CD14-positive monocyte (primary cell): ENCODE data around the gene ZNF284. TPM values are rescaled to one million over a fixed set of nuclear protein-coding genes. Genes with fewer than 3 reads are reported as not detected.

Experiments
- DNase-seq, 3 donors: peaks; one replicate each; pipeline ENCODE4 v3.0.0-alpha.2; 2011 to 2022
- H2AFZ ChIP-seq: 2 replicates; pipeline ENCODE4 v1.6.0; 2012; ENCODE audit warnings: mild to moderate bottlenecking, low read depth, low read length, inconsistent platforms; ENCODE audit not compliant: insufficient read depth, poor library complexity, severe bottlenecking
- H3K27ac ChIP-seq, 2 donors: 1 replicate in 1 of 2; 2 replicates in 1 of 2; pipeline ENCODE4 v1.5.1; 2012 to 2013; ENCODE audit warnings: low read length in 2 of 2, control low read depth in 1 of 2, inconsistent platforms in 1 of 2, low read depth in 1 of 2, mild to moderate bottlenecking in 1 of 2
- H3K27me3 ChIP-seq, 2 donors: one replicate each; pipeline versions ENCODE4 v1.6.0 to v1.6.1; 2011 to 2013; ENCODE audit warnings: low read length in 2 of 2; ENCODE audit not compliant: control insufficient read depth in 2 of 2, insufficient read depth in 2 of 2
- H3K36me3 ChIP-seq, 2 donors: replicated peaks in 1 of 2; 1 replicate in 1 of 2; 2 replicates in 1 of 2; pipeline versions ENCODE4 v1.5.1 to v1.6.1; 2012 to 2013; ENCODE audit warnings: low read length in 2 of 2, control low read depth in 1 of 2, inconsistent platforms in 1 of 2, mild to moderate bottlenecking in 1 of 2; ENCODE audit not compliant: insufficient read depth in 2 of 2, control insufficient read depth in 1 of 2
- H3K4me1 ChIP-seq, 2 donors: 1 replicate in 1 of 2; 2 replicates in 1 of 2; pipeline versions ENCODE4 v1.5.1 to v1.6.1; 2012 to 2013; ENCODE audit warnings: low read length in 2 of 2, control low read depth in 1 of 2, inconsistent platforms in 1 of 2, mild to moderate bottlenecking in 1 of 2, moderate library complexity in 1 of 2; ENCODE audit not compliant: insufficient read depth in 2 of 2, control insufficient read depth in 1 of 2
- H3K4me2 ChIP-seq: replicated peaks from 2 replicates; pipeline ENCODE3; 2012; ENCODE audit warnings: low read length, moderate library complexity, mild to moderate bottlenecking; ENCODE audit not compliant: poor library complexity, severe bottlenecking; ENCODE audit errors: extremely low read depth
- H3K4me3 ChIP-seq, 3 experiments: fragments of 200-600 bp in 1 of 3; sonication (generic) in 1 of 3; replicated peaks in 1 of 3; 1 replicate in 2 of 3; 2 replicates in 1 of 3; pipeline ENCODE4 v1.5.1; 2011 to 2013; ENCODE audit warnings: low read length in 3 of 3, mild to moderate bottlenecking in 3 of 3, control low read depth in 2 of 3, low read depth in 2 of 3, inconsistent platforms in 1 of 3, moderate library complexity in 1 of 3
- H3K79me2 ChIP-seq: 2 replicates; pipeline ENCODE4 v1.6.0; 2012; ENCODE audit warnings: mild to moderate bottlenecking, control low read depth, inconsistent platforms, low read length, moderate library complexity; ENCODE audit not compliant: insufficient read depth
- H3K9ac ChIP-seq: 2 replicates; pipeline ENCODE4 v1.6.0; 2017; ENCODE audit warnings: low read length, mild to moderate bottlenecking; ENCODE audit not compliant: insufficient read depth, poor library complexity, severe bottlenecking
- H3K9me3 ChIP-seq, 2 donors: replicated peaks in 1 of 2; 1 replicate in 1 of 2; 2 replicates in 1 of 2; pipeline versions ENCODE4 v1.5.1 to v1.6.1; 2012 to 2013; ENCODE audit warnings: low read length in 2 of 2, control low read depth in 1 of 2; ENCODE audit not compliant: control insufficient read depth in 1 of 2, insufficient read depth in 1 of 2
- H4K20me1 ChIP-seq: 2 replicates; pipeline ENCODE4 v1.6.0; 2012; ENCODE audit warnings: mild to moderate bottlenecking, low read length, control low read depth, moderate library complexity; ENCODE audit not compliant: insufficient read depth
- H3K27ac Mint-ChIP-seq, 7 donors: one replicate each; pipeline ENCODE4 v1.8.0; 2020; ENCODE audit warnings: mild to moderate bottlenecking in 7 of 7, mixed read lengths in 7 of 7, moderate library complexity in 6 of 7, inconsistent platforms in 2 of 7
- H3K27me3 Mint-ChIP-seq, 3 donors: one replicate each; pipeline ENCODE4 v1.8.0; 2021 to 2022; ENCODE audit warnings: low read depth in 3 of 3, mild to moderate bottlenecking in 3 of 3, mixed read lengths in 3 of 3, moderate library complexity in 3 of 3, inconsistent platforms in 1 of 3
- H3K36me3 Mint-ChIP-seq, 2 donors: one replicate each; pipeline ENCODE4 v1.8.0; 2020; ENCODE audit warnings: mixed read lengths in 2 of 2, inconsistent platforms in 1 of 2, mild to moderate bottlenecking in 1 of 2
- H3K4me1 Mint-ChIP-seq: one replicate; pipeline ENCODE4 v1.8.0; 2020; ENCODE audit warnings: mild to moderate bottlenecking, mixed read lengths
- H3K4me3 Mint-ChIP-seq, 2 donors: one replicate each; pipeline ENCODE4 v1.8.0; 2020; ENCODE audit warnings: mild to moderate bottlenecking in 2 of 2, mixed read lengths in 2 of 2, moderate library complexity in 1 of 2
- H3K9me3 Mint-ChIP-seq, 7 donors: one replicate each; pipeline ENCODE4 v1.8.0; 2020 to 2022; ENCODE audit warnings: mixed read lengths in 7 of 7, mild to moderate bottlenecking in 6 of 7, moderate library complexity in 6 of 7, inconsistent platforms in 2 of 7
- whole genome bisulfite sequencing: methylation state at CpG from one replicate; pipeline ENCODE4 v1.1.5; 2013; ENCODE audit warnings: missing lambda C conversion rate; ENCODE audit not compliant: insufficient coverage; 5-methylcytosine and 5-hydroxymethylcytosine counted together
- intact Hi-C, 2 donors: fragments of 100-400 bp; cut with micrococcal nuclease; formaldehyde crosslinking; loops; one replicate each; pipeline versions ENCODE4 v1.15.0 to v1.15.1; 2023
- polyA plus RNA-seq, 3 donors: library from polyadenylated mRNA; depleted of rRNA in 1 of 3; unstranded in 2 of 3; stranded (reverse) in 1 of 3; fragments of 300-500 nt in 2 of 3; fragments of >200 nt in 1 of 3; fragmentation: Illumina TruSeq in 2 of 3; gene quantifications; 1 replicate in 2 of 3; 2 replicates in 1 of 3; pipeline ENCODE4 v1.2.3, GENCODE V29; 2012 to 2021
- TF ChIP-seq, protein P1 (sequence below): fragments of 200-600 bp; IDR thresholded peaks from one replicate; pipeline ENCODE4 v1.8.0; 2022; ENCODE audit warnings: antibody characterized with exemption, mild to moderate bottlenecking

ZNF284 gene
- polyA plus RNA-seq, 3 donors, result 0.04 to 1.3 (median 0.13) TPM

DNA sequence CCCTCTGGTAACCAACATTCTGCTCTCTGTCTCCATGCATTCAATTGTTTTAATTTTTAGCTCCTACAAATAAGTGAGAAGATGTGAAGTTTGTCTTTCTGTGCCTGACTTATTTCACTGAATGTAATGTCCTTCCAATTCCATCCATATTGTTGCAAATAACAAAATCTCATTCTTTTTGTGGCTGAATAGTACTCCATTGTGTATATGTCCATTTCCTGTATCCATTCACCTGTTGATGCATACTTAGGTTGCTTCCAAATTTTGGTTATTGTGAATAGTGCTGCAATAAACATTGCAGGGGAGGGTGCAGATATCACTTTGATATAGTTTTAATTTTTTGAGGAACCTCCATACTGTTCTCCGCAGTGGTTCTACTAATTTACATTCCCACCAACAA lies 2.5 kb upstream of the ZNF284 start:
- H3K27me3 Mint-ChIP-seq, result peaks cover 3 to 4% (median 3%) of the 10 kb centered on the region in 3 donors
- H3K4me3 ChIP-seq, result no peak overlapping the region
- DNase-seq, result no peak
- WGBS, result no CpG with 5 or more reads among the region's 1 CpG
- H3K36me3 ChIP-seq, result peaks cover 14 to 31% of the 10 kb centered on the region in 2 donors
- no peak overlapping the region for H2AFZ ChIP-seq
- H3K9me3 Mint-ChIP-seq, result peaks cover 42 to 74% (median 70%) of the 10 kb centered on the region in 7 donors
- no peaks in the 10 kb centered on the region for H3K27me3 ChIP-seq
- no peaks in the 10 kb centered on the region for H3K79me2 ChIP-seq
- no peaks in the 10 kb centered on the region for H4K20me1 ChIP-seq
- H3K4me1 Mint-ChIP-seq, result peaks cover 22% of the 10 kb centered on the region
- H3K9me3 ChIP-seq, result peaks cover 39 to 68% of the 10 kb centered on the region in 2 donors
- H3K4me1 ChIP-seq, result peaks cover 16 to 17% of the 10 kb centered on the region in 2 donors
- no peak overlapping the region for H3K4me2 ChIP-seq
- H3K36me3 Mint-ChIP-seq, result peaks cover 20 to 25% of the 10 kb centered on the region in 2 donors
- H3K27ac Mint-ChIP-seq, result no peak overlapping the region
- TF ChIP-seq, protein P1, sequence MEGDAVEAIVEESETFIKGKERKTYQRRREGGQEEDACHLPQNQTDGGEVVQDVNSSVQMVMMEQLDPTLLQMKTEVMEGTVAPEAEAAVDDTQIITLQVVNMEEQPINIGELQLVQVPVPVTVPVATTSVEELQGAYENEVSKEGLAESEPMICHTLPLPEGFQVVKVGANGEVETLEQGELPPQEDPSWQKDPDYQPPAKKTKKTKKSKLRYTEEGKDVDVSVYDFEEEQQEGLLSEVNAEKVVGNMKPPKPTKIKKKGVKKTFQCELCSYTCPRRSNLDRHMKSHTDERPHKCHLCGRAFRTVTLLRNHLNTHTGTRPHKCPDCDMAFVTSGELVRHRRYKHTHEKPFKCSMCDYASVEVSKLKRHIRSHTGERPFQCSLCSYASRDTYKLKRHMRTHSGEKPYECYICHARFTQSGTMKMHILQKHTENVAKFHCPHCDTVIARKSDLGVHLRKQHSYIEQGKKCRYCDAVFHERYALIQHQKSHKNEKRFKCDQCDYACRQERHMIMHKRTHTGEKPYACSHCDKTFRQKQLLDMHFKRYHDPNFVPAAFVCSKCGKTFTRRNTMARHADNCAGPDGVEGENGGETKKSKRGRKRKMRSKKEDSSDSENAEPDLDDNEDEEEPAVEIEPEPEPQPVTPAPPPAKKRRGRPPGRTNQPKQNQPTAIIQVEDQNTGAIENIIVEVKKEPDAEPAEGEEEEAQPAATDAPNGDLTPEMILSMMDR, result no peak
- no peak overlapping the region for H3K4me3 Mint-ChIP-seq
- no peak overlapping the region for H3K9ac ChIP-seq
- intact Hi-C loops, result no loop called here
- H3K27ac ChIP-seq, result no peak overlapping the region

DNA sequence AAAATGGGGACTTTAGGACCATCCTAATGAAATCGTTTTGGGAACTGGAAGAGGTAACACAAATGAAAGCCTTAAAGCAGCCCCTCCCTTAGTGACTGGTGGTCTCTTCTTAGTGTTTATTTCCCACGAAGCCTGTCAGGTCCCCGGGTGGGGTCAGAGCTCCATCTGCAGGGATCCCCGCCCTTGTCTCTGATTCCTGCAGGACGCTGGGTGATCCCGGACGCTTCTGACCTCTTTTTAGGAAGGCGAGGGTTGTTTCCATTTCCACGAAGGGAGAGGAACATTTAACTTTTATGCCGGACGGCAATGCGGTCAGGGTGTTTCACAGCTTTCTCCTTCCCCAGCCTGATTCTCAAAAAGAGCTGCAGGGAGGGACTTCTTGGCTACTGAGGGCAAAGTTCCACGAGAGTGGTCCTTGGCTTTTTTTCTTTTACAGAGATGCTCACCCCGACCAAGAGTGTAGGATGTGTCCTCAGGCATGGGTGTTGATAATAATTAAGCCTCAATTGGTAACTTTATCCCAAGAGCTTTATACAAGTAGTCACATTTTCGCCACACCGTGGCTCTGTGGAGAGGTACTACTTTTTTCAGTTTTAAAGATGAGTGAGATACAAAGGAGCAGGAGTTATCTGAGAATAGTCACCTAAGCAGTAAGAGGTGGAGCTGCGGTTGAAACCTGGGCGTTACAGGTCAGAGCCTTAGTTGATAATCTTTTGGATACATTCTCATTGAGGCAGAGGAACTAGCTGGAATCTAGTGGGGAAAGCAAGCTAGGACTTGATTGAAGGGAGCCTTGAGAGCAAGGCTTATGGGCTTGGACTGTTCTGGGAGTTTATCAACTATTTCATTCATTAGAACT lies 813 bp downstream of the ZNF284 start:
- H3K36me3 ChIP-seq, result peaks cover 0 to 3% of the 10 kb centered on the region in 2 donors
- TF ChIP-seq, protein P1, result no peak
- Mint-ChIP-seq H3K4me1 (peaks cover 22% of the 10 kb centered on the region), H3K27me3 (peaks cover 3 to 4% (median 3%) of the 10 kb centered on the region in 3 donors), H3K27ac (no peak overlapping the region), H3K4me3 (peak overlapping the region; percentile 96 to 98), H3K9me3 (peaks cover 27 to 56% (median 50%) of the 10 kb centered on the region in 7 donors), H3K36me3 (peaks cover 11% of the 10 kb centered on the region in 2 donors)
- H3K27ac ChIP-seq, result no peak overlapping the region
- intact Hi-C loops, result loop anchor here in 1 of 2 donors (10.0 kb wide), 1 partner anchor 248 kb away; the partner anchor contains the start of gene ZNF283
- peak overlapping the region; percentile 17 for H3K9ac ChIP-seq
- peak overlapping the region; percentile 77 to 82 (median 80) for H3K4me3 ChIP-seq
- no peak for DNase-seq
- no peaks in the 10 kb centered on the region for H4K20me1 ChIP-seq
- H3K9me3 ChIP-seq, result peaks cover 20 to 42% of the 10 kb centered on the region in 2 donors
- H3K4me1 ChIP-seq, result peaks cover 16 to 17% of the 10 kb centered on the region in 2 donors
- 26% methylated on average over 10 of the region's 18 CpGs for WGBS
- H3K4me2 ChIP-seq, result peak overlapping the region; percentile 88
- H3K27me3 ChIP-seq, result no peaks in the 10 kb centered on the region
- no peaks in the 10 kb centered on the region for H3K79me2 ChIP-seq
- H2AFZ ChIP-seq, result peak overlapping the region; percentile 98
